ENCODE results near the gene C1QTNF9B.

DNA sequence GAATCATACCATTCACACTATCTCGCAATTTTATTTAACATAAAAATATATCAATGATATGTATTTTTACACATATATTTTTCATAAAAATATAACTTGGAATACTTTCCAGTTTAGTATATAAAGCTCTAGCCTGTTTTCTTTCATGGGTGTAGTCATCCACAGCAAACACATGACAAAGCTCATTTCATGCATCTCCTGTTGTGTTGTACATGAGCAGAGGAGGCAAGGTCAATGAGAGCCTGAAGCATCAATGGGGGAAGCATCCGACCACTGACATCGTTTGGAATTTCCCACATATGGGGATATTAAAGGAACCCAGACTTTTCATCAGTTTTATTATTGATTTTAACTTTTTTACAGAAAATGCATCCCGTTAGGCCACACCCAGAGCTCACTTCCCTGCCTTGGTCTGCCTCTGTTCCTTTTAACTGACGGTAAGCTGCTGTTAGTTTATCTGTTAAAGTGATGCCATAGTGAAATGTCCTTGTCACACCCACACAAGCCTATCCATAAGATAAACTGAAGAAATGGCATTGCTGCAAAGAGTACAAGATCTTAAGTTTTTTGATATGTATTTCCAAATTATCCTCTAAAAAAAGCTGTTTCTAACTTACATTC lies 52.1 kb downstream of the C1QTNF9B start:
- TF ChIP-seq, protein P1, sequence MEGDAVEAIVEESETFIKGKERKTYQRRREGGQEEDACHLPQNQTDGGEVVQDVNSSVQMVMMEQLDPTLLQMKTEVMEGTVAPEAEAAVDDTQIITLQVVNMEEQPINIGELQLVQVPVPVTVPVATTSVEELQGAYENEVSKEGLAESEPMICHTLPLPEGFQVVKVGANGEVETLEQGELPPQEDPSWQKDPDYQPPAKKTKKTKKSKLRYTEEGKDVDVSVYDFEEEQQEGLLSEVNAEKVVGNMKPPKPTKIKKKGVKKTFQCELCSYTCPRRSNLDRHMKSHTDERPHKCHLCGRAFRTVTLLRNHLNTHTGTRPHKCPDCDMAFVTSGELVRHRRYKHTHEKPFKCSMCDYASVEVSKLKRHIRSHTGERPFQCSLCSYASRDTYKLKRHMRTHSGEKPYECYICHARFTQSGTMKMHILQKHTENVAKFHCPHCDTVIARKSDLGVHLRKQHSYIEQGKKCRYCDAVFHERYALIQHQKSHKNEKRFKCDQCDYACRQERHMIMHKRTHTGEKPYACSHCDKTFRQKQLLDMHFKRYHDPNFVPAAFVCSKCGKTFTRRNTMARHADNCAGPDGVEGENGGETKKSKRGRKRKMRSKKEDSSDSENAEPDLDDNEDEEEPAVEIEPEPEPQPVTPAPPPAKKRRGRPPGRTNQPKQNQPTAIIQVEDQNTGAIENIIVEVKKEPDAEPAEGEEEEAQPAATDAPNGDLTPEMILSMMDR (IDR thresholded peaks at IDR 0.05; ENCODE audit: borderline replicate concordance, extremely low read depth, low read length, poor library complexity, severe bottlenecking) = no peak
- no peak for TF ChIP-seq EZH2 (IDR thresholded peaks at IDR 0.05; ENCODE audit: borderline replicate concordance, low read depth, low read length, severe bottlenecking)

Data from DND-41 (cell line).